NT2/D1 (cell line): ENCODE results near the gene TBC1D16.

Experiments used
- YY1 ChIP-seq: IDR thresholded peaks from 2 replicates; pipeline ENCODE4 v1.6.1; 2011; ENCODE audit not compliant: insufficient read length, insufficient read depth
- ZNF274 ChIP-seq: IDR thresholded peaks from 2 replicates; pipeline ENCODE4 v1.6.1; 2011; ENCODE audit warnings: mild to moderate bottlenecking, low read depth, low read length

DNA sequence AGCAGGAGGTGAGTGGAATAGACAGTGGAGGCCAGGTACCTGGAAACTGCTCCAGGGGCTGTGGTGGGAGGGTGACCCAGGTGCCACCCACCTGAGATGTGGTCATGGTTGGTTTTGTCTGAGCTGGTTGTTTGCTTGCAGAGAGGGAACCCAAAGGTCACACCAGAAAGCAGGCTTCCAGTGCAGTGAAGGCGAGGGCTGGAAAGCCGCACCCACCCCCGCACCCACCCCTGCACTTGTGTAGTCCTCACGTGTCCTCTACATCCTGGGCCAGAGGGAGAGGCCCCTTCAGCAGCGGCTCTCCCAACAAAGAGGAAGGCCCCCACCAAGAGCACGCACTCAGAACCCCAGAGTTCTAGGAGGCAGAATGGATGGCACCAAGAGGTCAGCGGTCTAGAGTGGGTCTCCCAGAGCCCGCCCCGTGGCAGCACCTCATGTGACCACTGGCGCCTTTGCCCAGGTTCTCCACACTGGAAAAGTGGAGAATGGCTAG is 103.8 kb downstream of the TBC1D16 start:
- TF ChIP-seq ZNF274 (no peak), YY1 (no peak)
